ENCODE data around the gene PTPRT.

DNA sequence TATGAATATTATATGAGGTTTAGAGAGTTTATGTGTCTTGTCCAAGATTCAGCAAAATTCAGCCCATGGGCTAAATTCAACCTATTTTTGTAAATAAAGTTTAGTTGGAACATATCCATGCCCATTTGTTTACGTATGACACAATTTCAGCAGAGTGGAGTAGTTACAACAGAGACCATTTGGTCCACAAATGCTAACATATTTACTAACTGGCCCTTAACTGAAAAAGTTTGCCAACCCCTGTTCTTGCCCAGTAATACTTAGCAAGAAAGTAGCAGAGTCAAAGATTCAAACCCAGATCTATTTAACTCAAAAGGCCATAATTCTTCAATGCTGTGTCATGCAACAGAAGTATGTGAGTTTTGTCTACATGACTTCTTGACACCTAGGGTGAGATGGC, 561.0 kb downstream of the PTPRT start:
- TF ChIP-seq EZH2 (IDR thresholded peaks at IDR 0.05) = no peak
- TF ChIP-seq POLR2AphosphoS5 (IDR thresholded peaks at IDR 0.05; ENCODE audit: borderline replicate concordance, low read depth, low read length) = no peak
- TF ChIP-seq FOXP2 (optimal IDR thresholded peaks at IDR 0.05; ENCODE audit: control extremely low read depth, extremely low read length, insufficient read depth) = no peak
